K562 (cell line): ENCODE results near the gene TP53BP2. TPM values are rescaled to one million over a fixed set of nuclear protein-coding genes. Genes with fewer than 3 reads are reported as not detected.

Experiments used
- ATAC-seq: fragments of 200-7000 bp; cut with Tn5 transposase; 3 replicates; pipeline ENCODE4 v1.9.1; 2020; ENCODE audit warnings: moderate library complexity
- BruUV-seq: library from RNA; stranded (reverse); fragments of 400-500 nt; replicated peaks from 2 replicates; lab custom pipeline; 2021; lab: Mats Ljungman, UMichigan
- CTCF ChIA-PET: fragments of 300-600 bp; formaldehyde crosslinking; extraction: SDS; loops from one replicate; lab custom pipeline; 2021; ENCODE audit warnings: low intra/inter-chr PET ratio; lab: Yijun Ruan, JAX
- POLR2A ChIA-PET: fragments of 300-600, 350-650 bp; sonication (Branson Sonifier 250); formaldehyde crosslinking; extraction: SDS; loops from one replicate; lab custom pipeline; 2021; ENCODE audit warnings: antibody characterized with exemption, inconsistent platforms; lab: Yijun Ruan, JAX
- DNase-seq, 4 experiments: peaks; one replicate each; pipeline versions ENCODE4 v3.0.0 to v3.0.0-alpha.2; 2011 to 2018; ENCODE audit warnings: low spot score in 3 of 4, mixed read lengths in 3 of 4; ENCODE audit errors: extremely low read depth in 1 of 4
- FAIRE-seq: peaks from 2 replicates; lab custom pipeline; 2011; peaks lifted over from hg19 to GRCh38; lab: Jason Lieb, UNC
- H2AFZ ChIP-seq: 2 replicates; pipeline ENCODE4 v1.6.0; 2011; ENCODE audit warnings: low read depth, low read length, control low read depth, inconsistent platforms
- H3K27ac ChIP-seq: fragments of 200-600 bp; 3 replicates; pipeline ENCODE4 v1.8.0; 2011; ENCODE audit warnings: low read depth, mild to moderate bottlenecking, control low read depth, inconsistent platforms, low read length, moderate library complexity, mixed read lengths; ENCODE audit errors: extremely low read depth
- H3K27me3 ChIP-seq, 2 experiments: fragments of 300-600 bp in 1 of 2; 2 replicates in 1 of 2; 3 replicates in 1 of 2; pipeline versions ENCODE4 v1.6.0 to v1.8.0; 2011; ENCODE audit warnings: inconsistent platforms in 2 of 2, low read length in 2 of 2, mild to moderate bottlenecking in 1 of 2, mixed read lengths in 1 of 2, moderate library complexity in 1 of 2; ENCODE audit not compliant: control insufficient read depth in 2 of 2, insufficient read depth in 2 of 2
- H3K36me3 ChIP-seq: fragments of 300-600 bp; 3 replicates; pipeline ENCODE4 v1.8.0; 2011; ENCODE audit warnings: mild to moderate bottlenecking, low read length, inconsistent platforms; ENCODE audit not compliant: control insufficient read depth, insufficient read depth
- H3K4me1 ChIP-seq, 2 experiments: fragments of 200-600 bp in 1 of 2; replicated peaks in 1 of 2; 2 replicates in 1 of 2; 3 replicates in 1 of 2; pipeline versions ENCODE4 v1.5.1 to v1.8.0; 2011; ENCODE audit warnings: inconsistent platforms in 2 of 2, low read length in 2 of 2, mild to moderate bottlenecking in 1 of 2, mixed read lengths in 1 of 2, moderate library complexity in 1 of 2; ENCODE audit not compliant: control insufficient read depth in 2 of 2, insufficient read depth in 2 of 2
- H3K4me2 ChIP-seq: 2 replicates; pipeline ENCODE4 v1.6.1; 2011; ENCODE audit warnings: low read length, control low read depth, inconsistent platforms, mixed read lengths; ENCODE audit not compliant: insufficient read depth
- H3K4me3 ChIP-seq: fragments of 200-600 bp; sonication (generic), shearing (Covaris generic); 2 replicates; pipeline ENCODE4 v1.5.1; 2016; ENCODE audit warnings: control low read depth, inconsistent platforms
- H3K79me2 ChIP-seq: fragments of 200-600 bp; 3 replicates; pipeline ENCODE4 v1.8.0; 2011; ENCODE audit warnings: low read length, inconsistent platforms; ENCODE audit not compliant: control insufficient read depth, insufficient read depth
- H3K9ac ChIP-seq, 2 experiments: 2 replicates each; pipeline versions ENCODE4 v1.6.0 to v1.6.1; 2011; ENCODE audit warnings: low read depth in 2 of 2, low read length in 2 of 2, control low read depth in 1 of 2, inconsistent platforms in 1 of 2, mild to moderate bottlenecking in 1 of 2, mixed read lengths in 1 of 2; ENCODE audit not compliant: insufficient read depth in 1 of 2
- H3K9me1 ChIP-seq: one replicate; pipeline ENCODE4 v1.6.0; 2011; ENCODE audit warnings: inconsistent platforms, mild to moderate bottlenecking, low read length, moderate library complexity; ENCODE audit not compliant: control insufficient read depth, insufficient read depth
- H3K9me3 ChIP-seq: replicated peaks from 2 replicates; pipeline ENCODE4 v1.5.1; 2011; ENCODE audit warnings: low read depth, low read length, inconsistent platforms; ENCODE audit not compliant: control insufficient read depth, insufficient read depth
- H4K20me1 ChIP-seq: replicated peaks from 2 replicates; pipeline ENCODE4 v1.6.1; 2011; ENCODE audit warnings: low read length, inconsistent platforms, mixed read lengths; ENCODE audit not compliant: control insufficient read depth, insufficient read depth
- ARID1B ChIP-seq: fragments of 450-650 bp; IDR thresholded peaks from 2 replicates; pipeline ENCODE4 v1.6.1; 2016; ENCODE audit warnings: antibody characterized with exemption, mild to moderate bottlenecking, inconsistent platforms
- FOXA1 ChIP-seq: fragments of 450-650 bp; IDR thresholded peaks from 2 replicates; pipeline ENCODE4 v1.6.1; 2016; ENCODE audit warnings: mild to moderate bottlenecking, borderline replicate concordance
- GABPB1 ChIP-seq: sonication (generic); formaldehyde crosslinking; IDR thresholded peaks from 2 replicates; pipeline ENCODE4 v1.8.0; 2022; ENCODE audit warnings: mild to moderate bottlenecking, missing genetic modification reagents
- GMEB1 ChIP-seq: fragments of 250-450 bp; sonication (Bioruptor Pico); IDR thresholded peaks from 2 replicates; pipeline ENCODE4 v1.4.0; 2020; ENCODE audit warnings: mild to moderate bottlenecking
- LARP7 ChIP-seq: fragments of 450-650 bp; IDR thresholded peaks from 2 replicates; pipeline ENCODE4 v1.6.1; 2016
- NCOA1 ChIP-seq: fragments of 450-650 bp; IDR thresholded peaks from 2 replicates; pipeline ENCODE4 v1.6.1; 2016; ENCODE audit warnings: low read depth
- POLR2G ChIP-seq: fragments of 200-400 bp; formaldehyde crosslinking; IDR thresholded peaks from 2 replicates; pipeline ENCODE4 v1.6.1; 2017; ENCODE audit warnings: low read depth, mild to moderate bottlenecking, antibody characterized with exemption, low read length, moderate library complexity
- SMARCA4 ChIP-seq: fragments of 450-650 bp; IDR thresholded peaks from 2 replicates; pipeline ENCODE4 v1.6.1; 2016
- SREBF1 ChIP-seq: fragments of 150-350 bp; IDR thresholded peaks from 2 replicates; pipeline ENCODE4 v1.6.1; 2014; ENCODE audit warnings: antibody characterized with exemption, low read depth, low read length, borderline replicate concordance
- TBL1XR1 ChIP-seq, 2 experiments: IDR thresholded peaks; 2 replicates each; pipeline ENCODE4 v1.6.1; 2012; ENCODE audit warnings: improper control_type of control experiment in 2 of 2, low read length in 2 of 2, mild to moderate bottlenecking in 1 of 2
- THRAP3 ChIP-seq: fragments of 450-650 bp; IDR thresholded peaks from 2 replicates; pipeline ENCODE4 v1.6.1; 2016; ENCODE audit warnings: mild to moderate bottlenecking, inconsistent platforms, borderline replicate concordance
- ZFP91 ChIP-seq: sonication (generic); formaldehyde crosslinking; IDR thresholded peaks from 2 replicates; pipeline ENCODE4 v1.8.0; 2022; ENCODE audit warnings: mild to moderate bottlenecking, missing genetic modification reagents
- WGBS: fragments of 100-300 bp; shearing (Covaris generic); methylation state at CpG from one replicate; pipeline ENCODE4 v1.1.6; 2016; ENCODE audit warnings: low coverage, mixed read lengths; ENCODE audit not compliant: insufficient coverage; ENCODE audit errors: missing lambda C conversion rate; 5-methylcytosine and 5-hydroxymethylcytosine counted together
- in situ Hi-C: fragments of 300-500 bp; cut with MboI; formaldehyde crosslinking; loops from 4 replicates; pipeline ENCODE4 v1.15.0; 2018; ENCODE audit warnings: inconsistent platforms, mixed read lengths
- intact Hi-C: fragments of 100-400 bp; cut with micrococcal nuclease; formaldehyde crosslinking; loops from 2 replicates; pipeline ENCODE4 v1.14.2; 2022
- polyA plus RNA-seq, 8 experiments: library from polyadenylated mRNA; depleted of rRNA in 4 of 8; stranded (reverse) in 5 of 8; unstranded in 3 of 8; fragments of >200 nt; fragmentation: Nextera tagmentation in 2 of 8; fragmentation: Illumina TruSeq in 1 of 8; extraction: Ambion mirVana in 2 of 8; extraction: Trizol in 1 of 8; gene quantifications; 2 replicates each; pipeline versions ENCODE4 v1.2.1 to v1.2.3, GENCODE V29; 2011 to 2014; ENCODE audit warnings: inconsistent platforms in 1 of 8, missing spikeins in 1 of 8
- total RNA-seq, 7 experiments: library from RNA; depleted of rRNA in 6 of 7; stranded (reverse); fragments of >200 nt in 6 of 7; fragmentation: Illumina TruSeq in 2 of 7; extraction: Trizol in 2 of 7; gene quantifications; 2 replicates each; pipeline versions ENCODE4 v1.2.1 to v1.2.3, GENCODE V29; 2011 to 2021; ENCODE audit warnings: low replicate concordance in 1 of 7
- TF ChIP-seq, protein P1 (sequence below), 2 experiments: fragments of 450-650 bp in 1 of 2; IDR thresholded peaks; 2 replicates each; pipeline ENCODE4 v1.6.1; 2011 to 2017; ENCODE audit warnings: low read depth in 2 of 2, antibody characterized with exemption in 1 of 2, borderline replicate concordance in 1 of 2, low read length in 1 of 2, mild to moderate bottlenecking in 1 of 2, mixed read lengths in 1 of 2; ENCODE audit not compliant: control insufficient read depth in 1 of 2
- TF ChIP-seq, protein P2 (sequence below), 2 experiments: fragments of 450-650 bp in 1 of 2; sonication (generic) in 1 of 2; formaldehyde crosslinking; conservative IDR thresholded peaks; 2 replicates each; pipeline versions ENCODE4 v1.4.0 to v1.8.1; 2020 to 2022; ENCODE audit warnings: mild to moderate bottlenecking in 1 of 2, missing genetic modification reagents in 1 of 2

The TP53BP2 gene
- total and polyA plus RNA-seq, 9 of the 15 experiments (the other 6 are each of a cell fraction or from before 2014, with no cell fraction given) = 17.0 to 69.6 (median 40.1) TPM

- in situ Hi-C loops = no loop called here
- POLR2A ChIA-PET = interaction anchor here (0.5 to 9.8 kb wide), 9 partner anchors 10 to 75 kb away, joined by 3 to 75 read pairs (median 6); partner anchors contain the start of gene TP53BP2
- peak; percentile 78 for FAIRE-seq
- TF ChIP-seq ZFP91 (CRISPR knock-in tag) = no peak
- TF ChIP-seq THRAP3 = no peak
- peak; percentile 88 for TF ChIP-seq ARID1B
- TF ChIP-seq GMEB1 (CRISPR knock-in tag) = no peak
- TF ChIP-seq, protein P1, sequence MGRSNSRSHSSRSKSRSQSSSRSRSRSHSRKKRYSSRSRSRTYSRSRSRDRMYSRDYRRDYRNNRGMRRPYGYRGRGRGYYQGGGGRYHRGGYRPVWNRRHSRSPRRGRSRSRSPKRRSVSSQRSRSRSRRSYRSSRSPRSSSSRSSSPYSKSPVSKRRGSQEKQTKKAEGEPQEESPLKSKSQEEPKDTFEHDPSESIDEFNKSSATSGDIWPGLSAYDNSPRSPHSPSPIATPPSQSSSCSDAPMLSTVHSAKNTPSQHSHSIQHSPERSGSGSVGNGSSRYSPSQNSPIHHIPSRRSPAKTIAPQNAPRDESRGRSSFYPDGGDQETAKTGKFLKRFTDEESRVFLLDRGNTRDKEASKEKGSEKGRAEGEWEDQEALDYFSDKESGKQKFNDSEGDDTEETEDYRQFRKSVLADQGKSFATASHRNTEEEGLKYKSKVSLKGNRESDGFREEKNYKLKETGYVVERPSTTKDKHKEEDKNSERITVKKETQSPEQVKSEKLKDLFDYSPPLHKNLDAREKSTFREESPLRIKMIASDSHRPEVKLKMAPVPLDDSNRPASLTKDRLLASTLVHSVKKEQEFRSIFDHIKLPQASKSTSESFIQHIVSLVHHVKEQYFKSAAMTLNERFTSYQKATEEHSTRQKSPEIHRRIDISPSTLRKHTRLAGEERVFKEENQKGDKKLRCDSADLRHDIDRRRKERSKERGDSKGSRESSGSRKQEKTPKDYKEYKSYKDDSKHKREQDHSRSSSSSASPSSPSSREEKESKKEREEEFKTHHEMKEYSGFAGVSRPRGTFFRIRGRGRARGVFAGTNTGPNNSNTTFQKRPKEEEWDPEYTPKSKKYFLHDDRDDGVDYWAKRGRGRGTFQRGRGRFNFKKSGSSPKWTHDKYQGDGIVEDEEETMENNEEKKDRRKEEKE (IDR thresholded peaks at IDR 0.05; ENCODE audit: borderline replicate concordance in 1 of 2, control insufficient read depth in 1 of 2, low read depth in 2 of 2, low read length in 1 of 2) = 0 out of 4 replicates have a peak, but pooled peaks of 1 of the 2 experiments have one; percentile 64
- TF ChIP-seq SMARCA4 = peak; percentile 92
- 0 out of 2 replicates have a peak, but pooled peaks have one; percentile 32 for TF ChIP-seq NCOA1
- peak; percentile 31 to 45; a peak in 1 of 4 replicates for TF ChIP-seq TBL1XR1 (IDR thresholded peaks at IDR 0.05; ENCODE audit: low read length in 2 of 2)
- TF ChIP-seq, protein P2, sequence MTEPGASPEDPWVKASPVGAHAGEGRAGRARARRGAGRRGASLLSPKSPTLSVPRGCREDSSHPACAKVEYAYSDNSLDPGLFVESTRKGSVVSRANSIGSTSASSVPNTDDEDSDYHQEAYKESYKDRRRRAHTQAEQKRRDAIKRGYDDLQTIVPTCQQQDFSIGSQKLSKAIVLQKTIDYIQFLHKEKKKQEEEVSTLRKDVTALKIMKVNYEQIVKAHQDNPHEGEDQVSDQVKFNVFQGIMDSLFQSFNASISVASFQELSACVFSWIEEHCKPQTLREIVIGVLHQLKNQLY (CRISPR knock-in tag; conservative IDR thresholded peaks at IDR 0.05) = 0 out of 4 replicates have a peak, but pooled peaks of 1 of the 2 experiments have one; percentile 13
- 0 out of 2 replicates have a peak, but pooled peaks have one; percentile 82 for TF ChIP-seq LARP7
- TF ChIP-seq POLR2G = no peak
- TF ChIP-seq SREBF1 = no peak
- peak; percentile 63 for TF ChIP-seq GABPB1
- TF ChIP-seq FOXA1 = no peak
These were observed 69.5 kb downstream of the TP53BP2 start for GRCh38 chr1:223776075-223776814.

More at GRCh38 chr1:223776075-223776814, 69.5 kb downstream of the TP53BP2 start:
- peak overlapping the region; percentile 53 to 77; a peak in 3 of 4 replicates for H3K9ac ChIP-seq
- intact Hi-C loops = no loop called here
- no peaks in the 10 kb centered on the region for H3K9me3 ChIP-seq
- CTCF ChIA-PET = no interaction called here
- no peaks in the 10 kb centered on the region for H4K20me1 ChIP-seq
- BruUV-seq = no TSS peak
- no peak overlapping the region for H2AFZ ChIP-seq
- peaks cover 22 to 51% of the 10 kb centered on the region in 2 experiments for H3K4me1 ChIP-seq
- H3K79me2 ChIP-seq = peaks cover 15% of the 10 kb centered on the region; the same call in 2 of the 3 replicates
- DNase-seq = peak in 3 of 4 experiments; percentile 40 to 86 (median 63)
- ATAC-seq = peak; percentile 77
- H3K27me3 ChIP-seq = no peaks in the 10 kb centered on the region
- H3K4me3 ChIP-seq = no peak overlapping the region
- peak overlapping the region; percentile 69 for H3K4me2 ChIP-seq
- peak overlapping the region; percentile 87 for H3K27ac ChIP-seq
- H3K36me3 ChIP-seq = peaks cover 94% of the 10 kb centered on the region
- WGBS = 12% methylated on average over 9 of the region's 9 CpGs
- H3K9me1 ChIP-seq = no peaks in the 10 kb centered on the region
